Measurements from ENCODE around the gene BBS2.

- no peak for TF ChIP-seq ELK1 (IDR thresholded peaks at IDR 0.05; ENCODE audit: borderline replicate concordance, low read depth, low read length)
- TF ChIP-seq CTCF (conservative IDR thresholded peaks at IDR 0.05; ENCODE audit: low read depth, low read length): no peak
- no peak for TF ChIP-seq FOS (IDR thresholded peaks at IDR 0.05; ENCODE audit: low read depth, low read length)
- TF ChIP-seq RCOR1 (IDR thresholded peaks at IDR 0.05; ENCODE audit: insufficient replicate concordance, low read length): no peak
- no peak for TF ChIP-seq POLR2A (IDR thresholded peaks at IDR 0.05; ENCODE audit: low read depth, low read length)
- no peak for TF ChIP-seq RAD21 (IDR thresholded peaks at IDR 0.05; ENCODE audit: low read length)
- TF ChIP-seq RFX5 (IDR thresholded peaks at IDR 0.05; ENCODE audit: low read depth, low read length): no peak
- TF ChIP-seq MAZ (IDR thresholded peaks at IDR 0.05; ENCODE audit: borderline replicate concordance, low read depth, low read length): no peak
Observed at GRCh38 chr16:56519459-56520250, at the start of gene BBS2.
